ENCODE measurements around the gene COQ5. TPM values are rescaled to one million over a fixed set of nuclear protein-coding genes. Genes with fewer than 3 reads are reported as not detected.
"Not testable (repeated sequence)": the region's sequence is repeated elsewhere in the genome, so short reads cannot be mapped to it uniquely, and the experiment has no call there.

COQ5 gene
- total RNA-seq, 1 experiment from 2014 or later, result 33.8 TPM

DNA sequence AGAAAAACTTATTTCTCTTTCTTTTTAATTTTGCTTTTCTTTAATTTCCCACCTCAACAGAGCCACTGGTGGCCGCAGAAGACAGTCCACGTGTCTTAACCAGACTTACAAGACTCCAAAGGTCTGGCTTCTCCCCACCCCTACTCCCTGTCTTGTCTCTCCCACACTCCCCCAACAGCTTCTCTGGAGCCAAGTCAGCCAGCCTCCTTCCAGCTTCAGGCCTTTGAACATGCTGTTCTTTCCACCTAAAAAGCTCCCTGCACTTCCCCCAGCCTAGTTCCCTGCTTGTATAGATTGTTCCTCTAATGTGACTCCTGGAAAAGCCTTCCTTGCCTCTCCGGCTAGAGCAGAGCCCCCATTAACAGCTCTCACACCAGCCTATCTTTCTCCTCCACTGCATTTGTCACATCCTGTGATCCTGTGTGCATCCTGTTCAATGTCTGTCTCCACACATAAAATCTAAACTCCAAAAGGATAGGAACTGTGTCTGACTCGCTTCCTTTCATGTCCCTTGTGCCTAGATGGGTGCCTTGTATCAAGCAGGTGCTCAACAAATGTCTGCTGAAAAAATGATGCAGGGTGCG, 40.8 kb downstream of the COQ5 start:
- Mint-ChIP-seq H3K4me1 (ENCODE audit: low read depth, unreplicated experiment) (no peaks in the 10 kb centered on the region), H3K4me3 (ENCODE audit: low read depth, unreplicated experiment) (no peak overlapping the region), H3K36me3 (ENCODE audit: insufficient read depth, unreplicated experiment) (peaks cover 3% of the 10 kb centered on the region), H3K27me3 (ENCODE audit: unreplicated experiment) (no peaks in the 10 kb centered on the region), H3K9me3 (ENCODE audit: low read depth, unreplicated experiment) (no peaks in the 10 kb centered on the region), H3K27ac (ENCODE audit: unreplicated experiment) (no peak overlapping the region)
- intact Hi-C loops (cut with micrococcal nuclease; ENCODE audit: unreplicated experiment), result no loop called here
- CTCF ChIA-PET, result interaction anchor here (2.2 kb wide), 1 partner anchor 14 kb away, joined by 6 read pairs; no protein-coding TSS in a partner anchor
- BruUV-seq (replicated peaks), result no TSS peak
- TF ChIP-seq, protein P1, sequence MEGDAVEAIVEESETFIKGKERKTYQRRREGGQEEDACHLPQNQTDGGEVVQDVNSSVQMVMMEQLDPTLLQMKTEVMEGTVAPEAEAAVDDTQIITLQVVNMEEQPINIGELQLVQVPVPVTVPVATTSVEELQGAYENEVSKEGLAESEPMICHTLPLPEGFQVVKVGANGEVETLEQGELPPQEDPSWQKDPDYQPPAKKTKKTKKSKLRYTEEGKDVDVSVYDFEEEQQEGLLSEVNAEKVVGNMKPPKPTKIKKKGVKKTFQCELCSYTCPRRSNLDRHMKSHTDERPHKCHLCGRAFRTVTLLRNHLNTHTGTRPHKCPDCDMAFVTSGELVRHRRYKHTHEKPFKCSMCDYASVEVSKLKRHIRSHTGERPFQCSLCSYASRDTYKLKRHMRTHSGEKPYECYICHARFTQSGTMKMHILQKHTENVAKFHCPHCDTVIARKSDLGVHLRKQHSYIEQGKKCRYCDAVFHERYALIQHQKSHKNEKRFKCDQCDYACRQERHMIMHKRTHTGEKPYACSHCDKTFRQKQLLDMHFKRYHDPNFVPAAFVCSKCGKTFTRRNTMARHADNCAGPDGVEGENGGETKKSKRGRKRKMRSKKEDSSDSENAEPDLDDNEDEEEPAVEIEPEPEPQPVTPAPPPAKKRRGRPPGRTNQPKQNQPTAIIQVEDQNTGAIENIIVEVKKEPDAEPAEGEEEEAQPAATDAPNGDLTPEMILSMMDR (IDR thresholded peaks at IDR 0.05; ENCODE audit: unreplicated experiment), result no peak
- no peak for DNase-seq

DNA sequence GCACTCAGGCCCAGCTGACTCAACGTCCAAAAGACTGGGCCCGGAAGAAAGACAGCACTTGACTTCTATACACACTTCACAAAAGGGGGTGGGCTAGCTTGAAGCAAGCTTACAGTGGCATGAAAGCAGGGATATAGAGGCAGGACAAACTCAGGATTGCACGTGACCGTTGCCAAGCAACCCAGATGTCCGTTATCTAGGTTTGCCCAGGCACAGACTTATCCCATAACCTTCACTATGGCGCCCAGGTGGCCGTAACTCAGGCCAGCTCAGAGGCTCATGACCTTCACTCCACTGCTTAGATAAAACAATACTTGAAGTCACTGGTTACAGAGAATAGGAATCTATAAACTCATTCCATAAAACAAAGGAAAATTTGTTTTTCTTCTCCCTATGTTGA, 41.4 kb downstream of the COQ5 start:
- H3K27ac Mint-ChIP-seq (ENCODE audit: unreplicated experiment); DNase-seq; H3K4me3 Mint-ChIP-seq (ENCODE audit: low read depth, unreplicated experiment); H3K4me1 Mint-ChIP-seq (ENCODE audit: low read depth, unreplicated experiment); BruUV-seq (replicated peaks); H3K36me3 Mint-ChIP-seq (ENCODE audit: insufficient read depth, unreplicated experiment); intact Hi-C loops (cut with micrococcal nuclease; ENCODE audit: unreplicated experiment); H3K9me3 Mint-ChIP-seq (ENCODE audit: low read depth, unreplicated experiment); H3K27me3 Mint-ChIP-seq (ENCODE audit: unreplicated experiment): not testable (repeated sequence)
- CTCF ChIA-PET, result interaction anchor here (2.2 kb wide), 1 partner anchor 13 kb away, joined by 6 read pairs; no protein-coding TSS in a partner anchor

DNA sequence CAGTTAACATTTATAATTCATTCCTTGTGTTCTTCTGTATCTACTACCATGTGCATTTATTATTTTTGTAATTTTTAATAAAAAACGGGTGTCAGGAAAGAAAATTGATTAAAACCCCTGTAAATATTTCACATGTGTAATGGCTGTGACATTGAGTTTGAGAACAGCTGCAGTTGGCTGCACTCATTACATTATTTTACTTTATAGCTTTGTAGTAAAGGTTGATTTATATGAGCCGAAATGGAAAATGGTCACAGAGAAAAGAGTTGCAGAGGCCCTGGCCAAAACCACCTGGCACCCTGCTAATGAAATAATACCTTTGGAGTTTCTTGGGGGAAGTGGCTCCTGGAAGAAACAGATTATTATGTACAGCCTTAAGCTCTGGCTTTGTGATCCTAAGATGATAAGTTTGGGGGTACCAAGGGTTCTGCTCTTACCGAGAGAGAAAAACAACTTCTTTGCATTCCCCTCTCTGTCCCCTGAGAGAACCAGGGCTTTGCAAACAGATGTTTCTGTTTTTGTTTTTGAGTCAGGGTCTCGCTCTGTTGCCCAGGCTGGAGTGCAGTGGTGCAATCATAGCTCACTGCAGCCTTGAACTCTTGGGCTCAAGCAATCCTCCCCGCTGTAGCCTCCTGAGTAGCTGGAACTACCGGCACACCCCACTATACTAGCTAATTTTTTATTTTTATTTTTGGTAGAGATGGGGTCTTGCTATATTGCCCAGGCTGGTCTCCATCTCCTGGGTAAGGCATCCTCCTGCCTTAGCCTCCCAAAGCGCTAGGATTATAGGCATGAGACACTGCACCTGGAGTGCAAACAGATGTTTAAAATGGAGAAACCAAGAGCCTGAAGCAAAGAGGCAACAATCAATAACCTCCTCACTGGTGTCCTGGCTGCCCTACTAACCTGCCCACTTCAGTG, 42.7 kb downstream of the COQ5 start:
- TF ChIP-seq, protein P1 (IDR thresholded peaks at IDR 0.05; ENCODE audit: unreplicated experiment), result no peak
- CTCF ChIA-PET, result interaction anchor here (0.6 kb wide), 1 partner anchor 250 kb away, joined by 3 read pairs; no protein-coding TSS in a partner anchor
- intact Hi-C loops (cut with micrococcal nuclease; ENCODE audit: unreplicated experiment), result no loop called here

DNA sequence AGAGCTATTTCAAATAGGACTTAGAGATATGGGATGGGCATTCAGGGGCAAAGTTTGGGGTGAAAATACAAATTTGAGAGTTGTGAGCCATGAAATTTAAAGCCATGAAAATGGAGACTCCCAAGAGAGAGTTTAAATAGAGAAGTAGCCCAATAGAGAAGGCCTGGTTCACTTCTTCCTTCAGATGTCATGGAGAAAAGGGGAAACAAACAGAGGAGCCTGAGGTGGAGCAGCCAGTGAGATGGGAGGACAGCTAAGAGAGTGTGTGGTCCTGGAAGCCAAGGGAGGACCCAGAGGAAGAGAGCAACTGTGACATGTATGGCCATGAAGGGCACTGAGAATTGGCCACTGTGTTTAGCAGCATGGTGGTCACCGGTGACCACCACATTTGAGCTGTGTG, 45.3 kb downstream of the COQ5 start:
- intact Hi-C loops (cut with micrococcal nuclease; ENCODE audit: unreplicated experiment), result no loop called here
- no peaks in the 10 kb centered on the region for H3K36me3 Mint-ChIP-seq (ENCODE audit: insufficient read depth, unreplicated experiment)
- H3K4me3 Mint-ChIP-seq (ENCODE audit: low read depth, unreplicated experiment), result no peak overlapping the region
- CTCF ChIA-PET, result interaction anchor here (1.2 kb wide), 1 partner anchor 9 kb away, joined by 4 read pairs; no protein-coding TSS in a partner anchor
- H3K4me1 Mint-ChIP-seq (ENCODE audit: low read depth, unreplicated experiment), result peaks cover 11% of the 10 kb centered on the region
- no peaks in the 10 kb centered on the region for H3K27me3 Mint-ChIP-seq (ENCODE audit: unreplicated experiment)
- no TSS peak for BruUV-seq (replicated peaks)
- TF ChIP-seq, protein P1 (IDR thresholded peaks at IDR 0.05; ENCODE audit: unreplicated experiment), result no peak
- no peaks in the 10 kb centered on the region for H3K9me3 Mint-ChIP-seq (ENCODE audit: low read depth, unreplicated experiment)
- no peak for DNase-seq
- H3K27ac Mint-ChIP-seq (ENCODE audit: unreplicated experiment), result no peak overlapping the region

More for the DNA sequence above, 42.7 kb downstream of the COQ5 start:
- H3K4me3 Mint-ChIP-seq (ENCODE audit: low read depth, unreplicated experiment), result no peak overlapping the region
- no peak for DNase-seq
- H3K27ac Mint-ChIP-seq (ENCODE audit: unreplicated experiment), result no peak overlapping the region
- peaks cover 3% of the 10 kb centered on the region for H3K36me3 Mint-ChIP-seq (ENCODE audit: insufficient read depth, unreplicated experiment)
- no peaks in the 10 kb centered on the region for H3K4me1 Mint-ChIP-seq (ENCODE audit: low read depth, unreplicated experiment)
- H3K9me3 Mint-ChIP-seq (ENCODE audit: low read depth, unreplicated experiment), result no peaks in the 10 kb centered on the region
- no TSS peak for BruUV-seq (replicated peaks)
- no peaks in the 10 kb centered on the region for H3K27me3 Mint-ChIP-seq (ENCODE audit: unreplicated experiment)
